ENCODE results near the gene ANKS3.

Gene ANKS3

GRCh38 chr16:4686497-4687210 lies 47.4 kb downstream of the ANKS3 start:
- ChIA-PET CTCF (no interaction called here), POLR2A (no interaction called here)
- peaks cover 0 to 74% of the 10 kb centered on the region in 2 experiments; a peak in 1 of 3 replicates for H3K36me3 ChIP-seq (ENCODE audit: control insufficient read depth in 2 of 2, insufficient read depth in 1 of 2, low read length in 2 of 2)
- H3K4me1 ChIP-seq (ENCODE audit: control insufficient read depth, insufficient read depth, low read length), result no peaks in the 10 kb centered on the region
- H3K4me3 ChIP-seq (ENCODE audit: low read depth, low read length), result no peak overlapping the region
- no peak for TF ChIP-seq TCF7L2 (IDR thresholded peaks at IDR 0.05; ENCODE audit: borderline replicate concordance, low read depth, low read length)
- TF ChIP-seq ZNF449 (tag by site-specific recombination; IDR thresholded peaks at IDR 0.05), result no peak
- TF ChIP-seq ZNF792 (tag by site-specific recombination; IDR thresholded peaks at IDR 0.05), result no peak
- TF ChIP-seq EGR2 (tag by site-specific recombination; IDR thresholded peaks at IDR 0.05; ENCODE audit: low read depth), result no peak
- TF ChIP-seq TRIM28 (IDR thresholded peaks at IDR 0.05; ENCODE audit: borderline replicate concordance, low read length), result no peak
- no peak for TF ChIP-seq GLI4 (tag by site-specific recombination; IDR thresholded peaks at IDR 0.05)
- no peak for TF ChIP-seq ZNF26 (tag by site-specific recombination; IDR thresholded peaks at IDR 0.05)
- no peak for TF ChIP-seq ZNF121 (tag by site-specific recombination; IDR thresholded peaks at IDR 0.05)
- no peak for TF ChIP-seq ZNF302 (tag by site-specific recombination; IDR thresholded peaks at IDR 0.05; ENCODE audit: low read depth)
- TF ChIP-seq ZNF23 (tag by site-specific recombination; IDR thresholded peaks at IDR 0.05; ENCODE audit: borderline replicate concordance), result no peak
- no peak for TF ChIP-seq ZNF596 (tag by site-specific recombination; IDR thresholded peaks at IDR 0.05)
- TF ChIP-seq BCL11A (tag by site-specific recombination; IDR thresholded peaks at IDR 0.05; ENCODE audit: low read depth), result no peak
- TF ChIP-seq ZNF658 (tag by site-specific recombination; IDR thresholded peaks at IDR 0.05), result no peak
- no peak for TF ChIP-seq KLF8 (tag by site-specific recombination; IDR thresholded peaks at IDR 0.05)
- TF ChIP-seq ZNF707 (tag by site-specific recombination; IDR thresholded peaks at IDR 0.05), result no peak
- TF ChIP-seq ZNF704 (tag by site-specific recombination; IDR thresholded peaks at IDR 0.05), result no peak
- TF ChIP-seq ZEB2 (tag by site-specific recombination; IDR thresholded peaks at IDR 0.05), result no peak
- no peak for TF ChIP-seq ZNF513 (tag by site-specific recombination; IDR thresholded peaks at IDR 0.05)
- no peak for TF ChIP-seq ZNF398 (tag by site-specific recombination; IDR thresholded peaks at IDR 0.05)
- no peak for TF ChIP-seq MZF1 (tag by site-specific recombination; IDR thresholded peaks at IDR 0.05; ENCODE audit: borderline replicate concordance)
- no peak overlapping the region for H3K27ac ChIP-seq (ENCODE audit: extremely low read depth, low read depth, low read length)
- no peaks in the 10 kb centered on the region for H3K9me3 ChIP-seq (ENCODE audit: control insufficient read depth, insufficient read depth, low read depth, low read length)
